ENCODE data around the gene TRAPPC12.

- TF ChIP-seq CTCF (IDR thresholded peaks at IDR 0.05), result no peak
- no peak for TF ChIP-seq POLR2AphosphoS5 (IDR thresholded peaks at IDR 0.05)
- TF ChIP-seq EP300 (IDR thresholded peaks at IDR 0.05), result no peak
These were observed 25.8 kb downstream of the TRAPPC12 start for GRCh38 chr2:3405307-3405706.
